ENCODE results near the gene MDH1B. TPM values are rescaled to one million over a fixed set of nuclear protein-coding genes. Genes with fewer than 3 reads are reported as not detected.
"Not testable (repeated sequence)": the region's sequence is repeated elsewhere in the genome, so short reads cannot be mapped to it uniquely, and the experiment has no call there.

The MDH1B gene
- total and polyA plus RNA-seq, 2 donors (not counting 1 experiment from before 2014, with no cell fraction given) = 0.34 TPM; not detected in 1

DNA sequence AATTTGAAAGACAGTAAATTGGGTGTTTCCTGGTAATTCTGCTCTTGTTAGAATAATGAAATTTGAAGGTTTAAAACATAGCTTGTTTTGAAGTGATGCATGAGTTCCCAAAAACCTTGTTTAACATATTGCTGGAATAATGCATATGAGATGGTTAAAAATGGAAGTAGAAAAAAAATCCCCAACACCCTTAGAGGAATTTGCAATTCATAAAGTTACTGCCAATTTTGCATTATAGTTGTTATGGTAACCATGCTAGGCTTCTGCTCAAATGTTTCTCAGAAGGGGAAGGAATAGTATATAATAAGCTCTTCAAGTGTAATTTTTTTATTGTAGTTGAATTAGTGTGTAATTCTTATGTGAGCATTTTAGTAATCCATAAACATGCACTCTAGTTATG is 49.4 kb upstream of the MDH1B start:
- Histone ChIP-seq H3K9me3 (ENCODE audit: control extremely low read depth in 1 of 3, control insufficient read depth in 2 of 3, insufficient read depth in 1 of 3, low read length in 2 of 3) (no peaks in the 10 kb centered on the region), H3K4me1 (ENCODE audit: control insufficient read depth in 2 of 2, insufficient read depth in 2 of 2, low read length in 2 of 2) (no peaks in the 10 kb centered on the region), H3K79me2 (ENCODE audit: control insufficient read depth, insufficient read depth, low read length) (no peaks in the 10 kb centered on the region), H3K4me2 (replicated peaks; ENCODE audit: low read depth, low read length, poor library complexity, severe bottlenecking) (no peak overlapping the region), H3K27ac (ENCODE audit: low read length in 2 of 2) (no peak overlapping the region), H3K36me3 (replicated peaks in 1 of 2; ENCODE audit: control extremely low read depth in 1 of 2, control insufficient read depth in 1 of 2, extremely low read depth in 1 of 2, insufficient read depth in 2 of 2, low read length in 1 of 2) (no peaks in the 10 kb centered on the region), H2AFZ (ENCODE audit: insufficient read depth, low read depth, low read length, poor library complexity, severe bottlenecking) (no peak overlapping the region), H3K4me3 (ENCODE audit: control extremely low read depth in 1 of 5, extremely low read depth in 1 of 5, insufficient read depth in 1 of 5, low read depth in 2 of 5, low read length in 4 of 5) (no peak overlapping the region), H3K27me3 (replicated peaks in 1 of 4; ENCODE audit: control extremely low read depth in 1 of 4, control insufficient read depth in 3 of 4, insufficient read depth in 4 of 4, low read length in 3 of 4) (no peaks in the 10 kb centered on the region), H4K20me1 (ENCODE audit: control insufficient read depth, insufficient read depth, low read length, poor library complexity, severe bottlenecking) (no peaks in the 10 kb centered on the region), H3K9ac (ENCODE audit: low read length) (no peak overlapping the region)
- intact Hi-C loops (cut with micrococcal nuclease) = no loop called here
- no peak for ATAC-seq (ENCODE audit: low read depth)
- H3K27me3 Mint-ChIP-seq = peaks cover 6% of the 10 kb centered on the region
- TF ChIP-seq, protein P1, sequence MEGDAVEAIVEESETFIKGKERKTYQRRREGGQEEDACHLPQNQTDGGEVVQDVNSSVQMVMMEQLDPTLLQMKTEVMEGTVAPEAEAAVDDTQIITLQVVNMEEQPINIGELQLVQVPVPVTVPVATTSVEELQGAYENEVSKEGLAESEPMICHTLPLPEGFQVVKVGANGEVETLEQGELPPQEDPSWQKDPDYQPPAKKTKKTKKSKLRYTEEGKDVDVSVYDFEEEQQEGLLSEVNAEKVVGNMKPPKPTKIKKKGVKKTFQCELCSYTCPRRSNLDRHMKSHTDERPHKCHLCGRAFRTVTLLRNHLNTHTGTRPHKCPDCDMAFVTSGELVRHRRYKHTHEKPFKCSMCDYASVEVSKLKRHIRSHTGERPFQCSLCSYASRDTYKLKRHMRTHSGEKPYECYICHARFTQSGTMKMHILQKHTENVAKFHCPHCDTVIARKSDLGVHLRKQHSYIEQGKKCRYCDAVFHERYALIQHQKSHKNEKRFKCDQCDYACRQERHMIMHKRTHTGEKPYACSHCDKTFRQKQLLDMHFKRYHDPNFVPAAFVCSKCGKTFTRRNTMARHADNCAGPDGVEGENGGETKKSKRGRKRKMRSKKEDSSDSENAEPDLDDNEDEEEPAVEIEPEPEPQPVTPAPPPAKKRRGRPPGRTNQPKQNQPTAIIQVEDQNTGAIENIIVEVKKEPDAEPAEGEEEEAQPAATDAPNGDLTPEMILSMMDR (IDR thresholded peaks at IDR 0.05) = no peak
- no peak overlapping the region for H3K4me3 Mint-ChIP-seq
- DNase-seq = no peak
- no peaks in the 10 kb centered on the region for H3K9me3 Mint-ChIP-seq (ENCODE audit: insufficient read depth)
- ChIA-PET POLR2A (no interaction called here), CTCF (interaction anchor here (1.1 to 1.2 kb wide), 2 partner anchors 14 to 659 kb away, joined by 3 read pairs; no protein-coding TSS in a partner anchor)
- H3K27ac Mint-ChIP-seq = no peak overlapping the region
- no peaks in the 10 kb centered on the region for H3K4me1 Mint-ChIP-seq

- H3K9me3 ChIP-seq (ENCODE audit: control extremely low read depth in 1 of 3, control insufficient read depth in 2 of 3, insufficient read depth in 1 of 3, low read length in 2 of 3); H3K36me3 ChIP-seq (replicated peaks in 1 of 2; ENCODE audit: control extremely low read depth in 1 of 2, control insufficient read depth in 1 of 2, extremely low read depth in 1 of 2, insufficient read depth in 2 of 2, low read length in 1 of 2); intact Hi-C loops (cut with micrococcal nuclease); H2AFZ ChIP-seq (ENCODE audit: insufficient read depth, low read depth, low read length, poor library complexity, severe bottlenecking); H3K4me1 ChIP-seq (ENCODE audit: control insufficient read depth in 2 of 2, insufficient read depth in 2 of 2, low read length in 2 of 2); H3K9me3 Mint-ChIP-seq (ENCODE audit: insufficient read depth); H3K4me1 Mint-ChIP-seq; CTCF ChIA-PET; ATAC-seq (ENCODE audit: low read depth); H3K79me2 ChIP-seq (ENCODE audit: control insufficient read depth, insufficient read depth, low read length); POLR2A ChIA-PET; DNase-seq; H3K4me2 ChIP-seq (replicated peaks; ENCODE audit: low read depth, low read length, poor library complexity, severe bottlenecking); H4K20me1 ChIP-seq (ENCODE audit: control insufficient read depth, insufficient read depth, low read length, poor library complexity, severe bottlenecking); H3K9ac ChIP-seq (ENCODE audit: low read length); H3K27ac ChIP-seq (ENCODE audit: low read length in 2 of 2); H3K4me3 Mint-ChIP-seq; H3K27me3 Mint-ChIP-seq; H3K27me3 ChIP-seq (replicated peaks in 1 of 4; ENCODE audit: control extremely low read depth in 1 of 4, control insufficient read depth in 3 of 4, insufficient read depth in 4 of 4, low read length in 3 of 4); H3K27ac Mint-ChIP-seq; H3K4me3 ChIP-seq (ENCODE audit: control extremely low read depth in 1 of 5, extremely low read depth in 1 of 5, insufficient read depth in 1 of 5, low read depth in 2 of 5, low read length in 4 of 5): not testable (repeated sequence)
- 100% methylated on average over 4 of the region's 5 CpGs for WGBS (ENCODE audit: insufficient coverage)
These were observed 47.3 kb upstream of the MDH1B start for GRCh38 chr2:206812471-206812870.

- H3K4me2 ChIP-seq (replicated peaks; ENCODE audit: low read depth, low read length, poor library complexity, severe bottlenecking); POLR2A ChIA-PET; H2AFZ ChIP-seq (ENCODE audit: insufficient read depth, low read depth, low read length, poor library complexity, severe bottlenecking); H3K9me3 Mint-ChIP-seq (ENCODE audit: insufficient read depth); H3K27ac Mint-ChIP-seq; H3K4me3 ChIP-seq (ENCODE audit: control extremely low read depth in 1 of 5, extremely low read depth in 1 of 5, insufficient read depth in 1 of 5, low read depth in 2 of 5, low read length in 4 of 5); H3K27ac ChIP-seq (ENCODE audit: low read length in 2 of 2); DNase-seq; H3K9me3 ChIP-seq (ENCODE audit: control extremely low read depth in 1 of 3, control insufficient read depth in 2 of 3, insufficient read depth in 1 of 3, low read length in 2 of 3); H3K4me3 Mint-ChIP-seq; H3K4me1 Mint-ChIP-seq; ATAC-seq (ENCODE audit: low read depth); H3K4me1 ChIP-seq (ENCODE audit: control insufficient read depth in 2 of 2, insufficient read depth in 2 of 2, low read length in 2 of 2); H3K27me3 Mint-ChIP-seq; H3K36me3 ChIP-seq (replicated peaks in 1 of 2; ENCODE audit: control extremely low read depth in 1 of 2, control insufficient read depth in 1 of 2, extremely low read depth in 1 of 2, insufficient read depth in 2 of 2, low read length in 1 of 2); H3K27me3 ChIP-seq (replicated peaks in 1 of 4; ENCODE audit: control extremely low read depth in 1 of 4, control insufficient read depth in 3 of 4, insufficient read depth in 4 of 4, low read length in 3 of 4); CTCF ChIA-PET; H3K79me2 ChIP-seq (ENCODE audit: control insufficient read depth, insufficient read depth, low read length); H3K9ac ChIP-seq (ENCODE audit: low read length); H4K20me1 ChIP-seq (ENCODE audit: control insufficient read depth, insufficient read depth, low read length, poor library complexity, severe bottlenecking): not testable (repeated sequence)
- WGBS (ENCODE audit: insufficient coverage) = 86% methylated on average over 1 of the region's 3 CpGs
- intact Hi-C loops (cut with micrococcal nuclease) = loop anchor here (10.0 kb wide), 1 partner anchor 337 kb away; no protein-coding TSS in a partner anchor
These were observed 42.5 kb upstream of the MDH1B start for GRCh38 chr2:206807624-206808023.
